Activated effector memory CD4-positive, alpha-beta T cell treated with Interleukin-2 at 50 U/mL for 16 hours (primary cell): Measurements from ENCODE around the gene MC4R.

Experiments
- DNase-seq: peaks from one replicate; pipeline ENCODE4 v3.0.0-alpha.2; 2020

The MC4R gene

DNA sequence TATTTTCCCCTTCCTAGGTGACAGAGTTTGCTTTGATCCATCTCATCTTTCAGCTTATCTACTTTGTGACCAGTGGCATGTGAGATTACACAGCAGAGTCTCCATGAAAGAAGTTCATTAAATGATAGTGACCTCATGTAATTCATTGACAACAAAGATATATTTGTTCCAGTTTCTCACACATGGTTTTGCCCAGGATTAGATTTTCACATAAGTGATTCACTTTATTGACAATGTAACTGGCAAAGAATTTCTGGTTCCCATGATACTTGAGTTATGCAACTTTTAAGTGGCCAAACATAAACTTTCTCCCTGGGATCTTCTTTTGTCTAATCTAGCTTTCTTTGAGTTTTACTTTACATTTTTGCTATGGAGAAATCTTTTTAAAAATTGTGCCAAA, 50.0 kb downstream of the MC4R start:
- no peak for DNase-seq
